ENCODE measurements around the gene TMEFF1.
A peak's percentile ranks its signal among the peaks of the same experiment; 100 is the strongest.

Gene TMEFF1

GRCh38 chr9:100448266-100448665 lies 24.7 kb upstream of the TMEFF1 start:
- DNase-seq = no peak

- DNase-seq = no peak
Measured at GRCh38 chr9:100449420-100449819, 23.5 kb upstream of the TMEFF1 start.

GRCh38 chr9:100452894-100453293 lies 20.1 kb upstream of the TMEFF1 start:
- DNase-seq = no peak

DNA sequence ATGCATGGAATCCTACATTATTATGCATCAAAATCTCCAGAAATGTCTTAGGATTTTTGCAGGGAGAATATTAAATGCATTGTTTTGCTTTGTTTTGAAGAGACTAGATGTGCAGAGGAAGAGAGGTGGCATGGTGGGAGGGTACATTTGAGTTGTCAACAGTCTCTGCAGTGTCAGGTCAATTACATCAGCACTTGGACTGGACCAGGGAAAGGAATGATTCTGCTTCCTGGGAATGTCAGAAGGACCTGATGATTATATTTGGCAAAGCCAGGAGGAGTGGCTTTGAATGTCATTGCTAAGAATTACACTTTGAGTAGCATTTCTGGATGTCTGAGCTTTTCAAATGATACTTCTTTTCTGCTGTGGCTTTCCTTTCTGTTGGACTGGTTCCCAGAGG lies 17.5 kb upstream of the TMEFF1 start:
- no peak for DNase-seq

- DNase-seq = no peak
Measured at GRCh38 chr9:100457517-100457916, 15.4 kb upstream of the TMEFF1 start.

GRCh38 chr9:100459963-100460362 lies 13.0 kb upstream of the TMEFF1 start:
- DNase-seq = no peak

DNA sequence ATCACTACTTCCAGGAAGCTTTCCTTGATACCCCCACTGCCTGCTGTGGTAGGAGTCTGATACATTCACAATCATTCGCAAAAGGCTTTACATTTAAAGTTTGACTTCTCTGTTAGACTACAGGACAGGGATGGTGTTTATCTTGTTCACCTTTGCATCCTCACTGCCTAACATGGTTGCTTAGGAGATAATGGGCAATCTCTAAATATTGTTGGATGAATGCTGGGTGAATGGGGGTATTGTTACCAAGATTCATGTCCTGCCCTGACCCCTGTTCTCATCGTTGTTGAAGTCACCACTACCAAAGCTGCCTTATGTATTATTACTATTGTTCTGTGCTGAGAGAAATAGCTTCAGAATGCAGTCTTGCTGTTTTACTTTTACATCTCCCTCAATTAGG lies 7.7 kb upstream of the TMEFF1 start:
- DNase-seq = no peak

DNA sequence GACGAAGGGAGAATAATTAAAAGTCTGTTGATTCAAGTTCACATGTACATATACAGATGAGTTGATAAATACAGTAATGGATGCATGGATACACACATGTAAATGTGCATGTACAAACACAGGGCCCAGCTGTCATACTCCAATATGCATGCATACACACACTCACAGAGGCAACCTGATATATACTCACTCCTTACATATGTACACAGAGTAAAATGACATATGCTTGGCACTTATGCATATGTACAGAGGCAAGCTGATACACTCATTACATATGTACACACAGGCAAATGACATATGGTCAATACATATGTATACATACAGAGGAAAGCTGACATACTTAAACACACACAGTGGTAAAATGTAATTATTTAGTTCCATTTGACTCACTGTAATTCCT lies 7.2 kb upstream of the TMEFF1 start:
- DNase-seq = no peak

DNA sequence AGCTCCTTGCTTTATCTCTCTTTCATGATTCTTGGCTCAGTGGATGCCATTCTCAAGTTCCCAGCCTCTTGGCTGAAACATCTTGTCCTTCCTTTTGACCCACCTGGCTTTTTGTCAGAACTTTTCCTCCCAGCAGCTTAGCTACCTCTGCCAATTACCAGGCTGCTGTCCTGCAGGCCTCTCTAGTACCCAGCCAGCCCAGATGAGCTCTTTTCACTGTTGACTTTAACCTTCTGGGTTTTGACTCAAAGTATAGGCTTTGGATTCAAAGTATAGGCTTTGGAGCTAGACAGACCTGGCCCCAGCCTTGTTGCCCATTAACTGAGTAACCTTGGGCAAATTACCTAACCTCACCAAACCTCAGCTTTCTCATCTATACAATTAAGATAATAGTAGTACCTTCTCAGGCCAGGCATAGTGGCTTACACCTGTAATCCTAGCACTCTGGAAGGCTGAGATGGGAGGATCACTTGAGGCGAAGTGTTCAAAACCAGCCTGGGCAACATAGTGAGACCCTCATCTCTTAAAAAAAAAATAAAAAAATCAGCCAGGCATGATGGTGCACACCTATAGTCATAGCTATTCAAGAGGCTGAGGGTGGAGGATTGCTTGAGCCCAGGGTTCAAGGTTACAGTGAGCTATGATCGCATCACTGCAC lies 6.6 kb upstream of the TMEFF1 start:
- no peak for DNase-seq

DNA sequence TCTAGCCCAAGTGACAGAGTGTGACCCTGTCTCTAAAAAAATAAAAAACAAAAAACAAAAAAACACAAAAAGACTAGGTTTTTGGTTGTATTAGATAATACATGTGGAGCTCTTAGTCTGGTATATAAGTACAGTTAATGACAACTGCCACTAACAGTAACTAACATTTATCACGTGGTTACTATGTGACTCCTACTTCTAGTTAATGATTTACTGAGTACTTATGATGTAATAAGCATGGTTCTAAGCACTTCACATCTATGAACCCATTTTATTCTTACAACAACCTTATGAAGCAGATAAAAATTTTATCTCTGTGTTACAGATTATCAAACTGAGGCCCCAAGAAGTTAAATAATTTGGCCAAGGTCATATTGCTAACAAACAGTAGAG lies 6.1 kb upstream of the TMEFF1 start:
- no peak for DNase-seq

DNA sequence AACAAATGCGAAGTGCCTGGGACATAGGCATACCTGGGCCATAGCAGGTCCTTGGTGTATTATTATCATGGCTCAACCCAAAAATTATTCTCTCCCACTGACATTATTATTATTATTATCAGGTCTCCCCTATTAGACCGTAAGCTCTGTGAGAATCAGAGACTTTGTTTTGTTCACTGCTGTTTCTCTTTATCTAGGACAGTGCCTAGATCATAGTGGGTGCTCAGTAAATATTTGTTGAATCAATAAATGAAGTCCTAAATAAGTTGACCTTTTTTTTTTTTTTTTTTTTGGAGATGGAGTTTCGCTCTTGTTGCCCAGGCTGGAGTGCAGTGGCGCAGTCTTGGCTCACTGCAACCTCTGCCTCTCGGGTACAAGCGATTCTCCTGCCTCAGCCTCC lies 4.9 kb upstream of the TMEFF1 start:
- no peak for DNase-seq

DNA sequence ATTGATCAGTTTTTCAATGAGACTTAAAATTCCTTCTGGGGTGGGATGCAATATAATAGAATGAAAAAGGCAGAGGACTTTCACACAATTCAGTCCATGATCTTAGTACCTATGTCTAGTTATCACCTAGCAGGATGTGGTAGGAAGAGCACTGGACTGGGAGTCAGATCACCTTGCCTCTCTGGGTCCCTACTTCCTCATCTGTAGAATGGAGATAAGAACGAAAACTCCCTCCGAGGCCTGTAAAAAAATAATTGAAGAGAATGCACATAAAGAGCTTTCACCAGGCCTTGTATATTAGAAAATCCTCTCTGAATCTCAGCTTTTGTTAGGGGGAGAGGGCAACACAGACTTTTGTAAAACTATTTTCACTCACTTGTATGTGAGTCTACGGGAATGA lies 681 bp upstream of the TMEFF1 start:
- no peak for DNase-seq

DNA sequence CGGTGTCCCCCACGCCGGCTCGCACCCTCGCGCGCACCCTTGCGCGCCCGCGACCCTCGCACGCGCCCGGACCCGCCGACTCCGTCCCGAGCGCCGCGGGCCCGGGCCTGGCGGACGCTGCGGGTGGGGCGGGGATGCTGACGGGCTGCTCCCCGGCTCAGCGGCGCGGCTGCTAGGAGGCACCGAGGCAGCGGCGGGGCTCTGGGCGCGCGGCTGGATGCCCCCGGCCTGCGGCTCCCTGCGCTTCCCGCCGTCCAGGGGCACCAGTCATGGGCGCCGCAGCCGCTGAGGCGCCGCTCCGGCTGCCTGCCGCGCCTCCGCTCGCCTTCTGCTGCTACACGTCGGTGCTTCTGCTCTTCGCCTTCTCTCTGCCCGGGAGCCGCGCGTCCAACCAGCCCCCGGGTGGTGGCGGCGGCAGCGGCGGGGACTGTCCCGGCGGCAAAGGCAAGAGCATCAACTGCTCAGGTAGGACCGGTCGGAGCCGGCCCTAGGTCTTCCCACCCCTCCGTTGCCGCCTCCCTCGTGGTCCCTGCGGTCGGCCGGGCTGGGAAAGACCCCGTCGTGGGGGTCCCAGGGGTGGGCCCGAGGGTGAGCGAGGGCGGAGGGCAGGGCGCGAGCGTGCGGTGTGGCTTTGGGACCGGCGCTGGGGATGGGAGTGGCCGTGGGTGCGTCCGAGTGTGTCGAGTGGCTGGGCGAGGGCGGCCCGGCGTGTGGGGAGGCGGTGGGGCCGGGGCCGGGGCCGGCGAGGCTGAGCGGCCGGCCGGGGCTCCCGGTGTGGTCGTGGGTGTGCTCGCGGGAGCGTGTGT lies 530 bp downstream of the TMEFF1 start:
- peak; percentile 27 for DNase-seq

DNA sequence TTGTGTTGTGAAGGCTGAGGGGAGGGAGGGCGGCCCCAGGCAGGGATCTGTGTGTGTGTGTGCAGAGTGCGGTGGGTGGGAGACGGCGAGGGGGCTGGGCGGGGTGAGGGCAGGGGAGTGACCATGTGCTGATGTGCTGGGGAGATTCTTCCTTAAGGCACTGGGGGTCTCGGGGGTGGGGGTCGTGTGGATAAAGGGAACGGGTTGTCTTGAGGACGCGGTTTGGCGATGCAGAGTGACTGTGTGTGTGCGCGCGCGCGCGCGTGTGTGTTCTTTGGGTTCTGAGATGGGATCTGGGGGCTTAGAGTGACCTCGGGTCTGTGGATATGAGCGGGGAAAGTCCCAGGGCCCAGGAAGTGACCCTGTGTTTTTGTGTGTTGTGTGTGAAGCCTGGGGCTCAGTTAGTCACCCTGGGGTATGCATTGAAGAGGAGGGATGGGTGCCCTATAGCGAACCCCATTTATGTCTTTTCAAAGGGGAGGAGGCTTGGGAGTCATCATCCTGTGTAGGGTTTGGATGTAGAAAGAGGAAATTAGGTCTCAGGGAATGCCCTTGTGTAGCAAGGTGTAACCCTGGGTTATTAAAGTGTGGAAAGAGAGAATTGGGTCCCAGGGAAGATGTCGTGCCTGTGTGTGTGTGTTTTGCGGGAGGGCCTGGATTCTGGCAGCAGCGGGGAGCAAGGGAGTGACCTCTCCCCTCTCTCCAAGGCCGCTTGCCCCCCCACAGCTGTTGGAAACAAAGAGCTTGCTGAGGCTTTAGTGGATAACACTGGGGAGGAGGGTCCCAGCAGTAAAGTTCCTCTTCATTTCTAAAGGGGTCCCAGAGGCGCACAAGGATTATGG lies 1.4 kb downstream of the TMEFF1 start:
- DNase-seq = no peak

GRCh38 chr9:100474924-100475276 lies 2.0 kb downstream of the TMEFF1 start:
- no peak for DNase-seq

DNA sequence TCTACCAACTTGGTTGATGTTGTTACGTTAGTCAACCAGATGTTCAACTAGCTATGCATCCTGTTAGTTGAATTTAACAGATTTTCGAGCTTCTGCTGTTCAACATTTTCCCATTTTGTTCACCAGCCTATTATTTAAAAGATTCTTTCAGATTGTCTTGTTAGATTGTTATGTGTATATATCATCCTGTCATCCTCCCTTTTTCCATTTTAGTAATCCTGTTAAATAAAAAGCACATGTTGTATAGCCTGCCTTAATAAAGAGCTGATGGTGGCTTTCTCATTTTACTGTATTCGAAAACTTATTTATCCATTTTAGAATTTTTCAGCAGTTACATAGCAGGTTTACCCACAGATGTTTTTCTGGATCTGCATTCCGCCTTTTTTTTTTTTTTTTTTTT lies 4.3 kb downstream of the TMEFF1 start:
- no peak for DNase-seq

DNA sequence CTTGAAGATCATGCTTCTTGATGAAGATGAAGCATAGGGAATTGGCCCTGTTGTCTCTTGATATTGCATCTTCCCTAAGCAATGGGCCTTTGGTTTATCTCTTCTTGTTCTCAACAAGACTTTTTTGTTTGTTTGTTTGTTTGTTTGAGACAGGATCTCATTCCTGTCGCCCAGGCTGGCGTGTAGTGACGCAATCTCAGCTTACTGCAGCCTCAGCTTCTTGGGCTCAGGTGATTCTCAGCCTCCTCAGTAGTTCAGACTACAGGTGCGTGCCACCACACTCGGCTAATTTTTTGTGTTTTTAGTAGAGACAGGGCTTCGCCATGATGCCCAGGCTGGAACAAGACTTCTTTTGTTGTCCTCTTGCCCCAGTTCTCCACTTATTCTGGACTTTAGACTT lies 5.2 kb downstream of the TMEFF1 start:
- no peak for DNase-seq

DNA sequence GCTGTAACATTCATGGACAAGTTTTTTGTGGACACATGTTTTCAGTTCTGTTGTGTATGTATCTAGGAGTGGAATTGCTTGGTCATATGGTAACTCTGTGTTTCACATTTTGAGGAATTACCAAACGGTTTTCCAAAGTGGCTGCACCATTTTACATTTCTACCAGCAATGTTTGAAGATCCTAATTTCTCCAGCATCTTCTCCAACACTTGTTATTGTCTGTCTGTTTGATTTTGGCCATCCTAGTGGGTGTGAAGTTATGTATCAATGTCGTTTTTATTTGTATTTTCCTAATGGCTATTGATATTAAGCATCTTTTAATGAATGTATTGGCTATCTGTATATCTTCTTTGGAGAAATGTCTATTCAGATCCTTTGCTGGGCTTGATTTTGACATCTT lies 6.9 kb downstream of the TMEFF1 start:
- no peak for DNase-seq

DNA sequence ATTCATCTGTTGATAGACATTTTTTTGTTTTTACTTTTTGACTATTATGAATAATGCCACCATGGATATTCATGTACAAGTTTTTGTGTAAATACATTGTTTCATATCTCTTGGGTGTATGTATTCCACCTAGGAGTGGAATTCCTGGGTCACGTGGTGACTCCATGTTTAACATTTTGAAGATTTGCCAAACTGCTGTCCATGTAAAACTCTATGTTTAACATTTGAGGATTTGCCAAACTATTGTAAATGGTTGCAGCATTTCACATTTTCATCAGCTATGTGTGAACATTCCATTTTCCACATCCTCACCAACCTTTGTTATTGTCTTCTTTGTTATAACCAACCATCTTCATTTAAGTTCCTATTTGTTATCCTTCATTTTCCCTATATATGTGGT lies 12.2 kb downstream of the TMEFF1 start:
- no peak for DNase-seq

DNA sequence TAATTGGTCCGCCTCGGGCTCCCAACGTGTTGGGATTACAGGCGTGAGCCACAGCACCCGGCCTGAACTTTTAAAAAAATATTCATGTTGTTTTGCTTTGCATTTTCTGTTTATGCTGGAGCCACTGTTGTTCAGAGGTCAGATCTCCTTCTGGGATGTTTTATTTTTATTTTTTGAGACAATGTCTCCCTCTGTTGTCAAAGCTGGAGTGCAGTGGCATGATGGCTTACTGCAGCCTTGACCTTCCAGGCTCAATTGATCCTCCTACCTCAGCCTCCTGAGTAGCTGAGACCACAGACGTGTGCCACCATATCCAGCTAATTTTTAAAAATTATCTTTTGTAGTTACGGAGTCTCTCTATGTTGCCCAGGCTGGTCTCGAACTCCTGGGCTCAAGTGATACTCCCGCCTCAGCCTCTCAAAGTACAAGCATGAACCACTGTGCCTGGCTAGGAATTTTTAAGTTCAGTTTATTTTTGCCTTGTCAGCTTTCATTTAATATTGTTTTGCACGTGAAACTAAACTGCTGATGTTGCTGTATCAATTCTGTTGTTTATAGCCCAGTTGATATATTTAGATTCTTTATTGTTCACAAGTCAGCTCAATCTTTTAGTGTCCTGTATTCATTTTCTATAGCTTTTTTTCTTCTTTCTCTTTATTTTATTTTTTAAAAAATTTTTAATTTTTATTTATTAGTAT lies 13.7 kb downstream of the TMEFF1 start:
- no peak for DNase-seq

- DNase-seq = no peak
Measured at GRCh38 chr9:100488177-100488576, 15.2 kb downstream of the TMEFF1 start.

- no peak for DNase-seq
Measured at GRCh38 chr9:100489836-100490235, 16.9 kb downstream of the TMEFF1 start.

- DNase-seq = no peak
Measured at GRCh38 chr9:100492952-100493351, 20.0 kb downstream of the TMEFF1 start.
